ENCODE data around the gene AP2M1.
"Not testable (repeated sequence)": the region's sequence is repeated elsewhere in the genome, so short reads cannot be mapped to it uniquely, and the experiment has no call there.

The AP2M1 gene

DNA sequence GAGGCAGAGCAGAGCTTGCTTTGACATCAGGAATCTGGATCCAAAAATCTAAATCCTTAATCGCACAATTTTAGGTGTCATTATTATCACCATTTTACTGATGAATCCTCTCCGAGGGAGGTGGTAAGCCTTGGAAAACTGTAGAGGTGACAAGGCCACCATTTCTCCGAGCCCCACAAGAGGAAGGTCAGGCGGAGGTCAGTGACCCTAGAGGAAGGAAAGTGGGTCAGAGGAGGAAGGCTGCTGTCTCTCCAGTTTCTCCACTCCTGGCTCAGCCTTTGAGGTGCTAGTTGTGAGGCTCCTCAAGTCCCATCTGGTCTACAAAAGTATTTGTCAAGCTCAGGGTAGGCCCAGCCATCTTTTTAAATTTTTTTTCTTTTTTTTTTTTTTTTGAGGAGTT is 16.3 kb upstream of the AP2M1 start:
- no peak for DNase-seq

DNA sequence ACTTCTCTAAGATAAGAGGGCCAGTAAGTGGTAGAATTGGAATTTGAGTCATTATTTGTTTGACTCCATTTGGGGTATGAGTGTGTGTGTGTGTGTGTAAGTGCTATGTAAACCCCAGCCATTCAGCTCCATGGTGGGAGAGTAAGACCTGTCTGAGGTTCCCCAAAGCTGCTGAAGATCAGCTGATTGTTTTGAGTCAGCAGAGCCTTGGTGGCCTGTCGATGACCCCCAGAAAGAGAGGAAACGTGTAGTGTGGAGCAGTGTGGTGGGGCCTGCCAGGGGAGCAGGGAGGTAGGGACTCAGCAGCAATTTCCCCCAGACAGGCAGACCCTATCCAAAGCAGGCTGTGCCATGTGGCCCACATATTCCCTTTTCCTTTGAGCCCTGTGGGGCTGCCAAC is 14.2 kb upstream of the AP2M1 start:
- DNase-seq = no peak

DNA sequence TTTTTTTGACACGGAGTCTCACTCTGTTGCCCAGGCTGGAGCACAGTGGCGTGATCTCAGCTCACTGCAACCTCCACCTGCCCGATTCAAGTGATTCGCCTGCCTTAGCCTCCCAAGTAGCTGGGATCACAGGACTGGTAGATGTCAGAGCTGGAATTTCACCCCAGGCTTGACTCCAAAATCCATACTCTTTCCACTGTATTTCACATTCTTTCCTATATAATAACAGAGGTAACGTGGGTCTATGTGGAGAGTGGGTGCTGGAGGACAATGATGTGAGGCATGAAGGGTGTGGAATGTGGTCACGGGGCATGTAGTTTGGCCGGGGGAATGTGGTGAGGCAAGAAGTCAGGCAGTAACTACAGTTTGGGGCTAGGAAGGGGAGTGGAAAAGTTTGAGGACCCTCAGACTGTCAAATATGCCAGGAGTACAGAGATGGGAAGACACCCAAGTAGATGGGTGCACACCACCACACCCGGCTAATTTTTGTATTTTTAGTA is 12.0 kb upstream of the AP2M1 start:
- DNase-seq = not testable (repeated sequence)

DNA sequence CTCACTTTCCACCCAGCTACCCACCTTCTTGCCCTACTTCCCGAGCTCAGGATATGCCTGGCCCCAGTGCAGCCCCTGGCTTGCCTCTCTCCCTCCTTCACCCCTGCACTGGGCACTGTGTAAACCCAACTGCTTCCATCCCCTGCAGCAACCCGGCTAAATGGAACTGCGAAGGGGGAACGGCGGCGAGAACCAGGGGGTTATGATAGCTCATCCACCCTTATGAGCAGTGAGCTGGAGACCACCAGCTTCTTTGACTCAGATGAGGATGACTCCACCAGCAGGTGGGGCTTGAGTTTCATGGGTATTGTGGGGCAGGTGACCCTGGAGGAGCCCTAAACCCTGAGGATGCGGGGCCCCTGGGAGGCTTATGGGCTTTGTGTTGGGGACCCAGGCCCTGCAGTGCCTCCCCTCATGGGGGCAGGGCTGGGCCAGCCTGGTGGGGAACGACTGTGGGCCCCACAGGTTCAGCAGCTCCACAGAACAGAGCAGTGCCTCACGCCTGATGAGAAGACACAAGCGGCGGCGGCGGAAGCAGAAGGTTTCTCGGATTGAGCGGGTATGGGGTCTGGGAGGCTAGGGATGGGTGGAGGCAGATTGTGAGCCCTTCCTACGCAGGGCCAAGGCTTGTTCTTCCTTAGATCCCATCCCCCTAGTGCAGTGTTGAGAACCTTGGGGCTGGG is 9.9 kb upstream of the AP2M1 start:
- DNase-seq = no peak

DNA sequence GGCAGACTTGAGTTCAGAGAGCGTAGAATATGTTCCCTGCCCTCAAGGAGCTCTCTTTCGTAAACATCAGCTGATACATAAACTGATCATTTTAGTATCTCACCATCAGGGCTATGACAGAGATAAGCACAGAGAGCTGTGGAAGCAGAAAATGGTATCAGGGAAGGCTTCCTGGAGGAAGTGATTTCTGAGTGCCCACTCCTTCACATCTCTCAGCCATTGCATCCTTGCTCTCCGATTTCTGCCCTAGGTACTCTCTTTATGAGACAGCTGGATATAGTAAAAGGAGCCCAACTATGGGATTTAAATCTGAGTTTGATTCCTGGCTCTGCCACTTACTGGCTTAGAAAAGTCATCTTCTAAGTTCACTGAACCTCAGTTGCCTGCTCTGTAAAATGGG is 9.1 kb upstream of the AP2M1 start:
- DNase-seq = no peak

DNA sequence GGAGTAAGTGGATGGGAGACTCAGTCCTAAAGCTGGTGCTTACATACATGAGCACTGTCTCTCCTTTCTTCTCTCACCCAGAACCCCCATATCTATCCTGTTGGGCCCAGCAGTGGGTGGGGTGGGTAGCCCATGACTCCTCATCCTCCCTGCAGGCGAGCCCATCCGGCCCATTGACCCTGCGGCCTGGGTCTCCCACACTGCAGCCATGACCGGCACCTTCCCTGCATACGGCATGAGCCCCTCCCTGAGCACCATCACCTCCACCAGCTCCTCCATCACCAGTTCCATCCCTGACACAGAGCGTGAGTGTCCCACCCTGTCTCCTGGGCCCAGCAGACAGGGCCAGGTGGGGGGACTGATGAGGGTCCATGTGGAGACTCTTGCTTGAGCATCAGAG is 8.0 kb upstream of the AP2M1 start:
- no peak for DNase-seq

DNA sequence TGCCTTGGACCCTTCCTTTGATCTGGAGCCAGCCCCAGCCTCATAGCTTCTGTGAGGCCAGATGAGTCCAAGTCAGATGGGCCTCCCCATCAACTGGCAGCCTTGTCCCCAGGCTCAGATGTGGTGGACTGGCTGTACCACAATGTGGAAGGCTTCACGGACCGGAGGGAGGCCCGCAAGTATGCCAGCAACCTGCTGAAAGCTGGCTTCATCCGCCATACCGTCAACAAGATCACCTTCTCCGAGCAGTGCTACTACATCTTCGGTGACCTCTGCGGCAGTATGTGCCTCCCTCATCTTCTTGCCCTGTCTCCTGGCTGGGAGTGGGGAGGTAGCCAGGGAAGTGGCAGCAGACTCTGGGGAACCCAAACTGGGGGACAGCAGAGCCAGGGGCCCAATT is 6.9 kb upstream of the AP2M1 start:
- no peak for DNase-seq

DNA sequence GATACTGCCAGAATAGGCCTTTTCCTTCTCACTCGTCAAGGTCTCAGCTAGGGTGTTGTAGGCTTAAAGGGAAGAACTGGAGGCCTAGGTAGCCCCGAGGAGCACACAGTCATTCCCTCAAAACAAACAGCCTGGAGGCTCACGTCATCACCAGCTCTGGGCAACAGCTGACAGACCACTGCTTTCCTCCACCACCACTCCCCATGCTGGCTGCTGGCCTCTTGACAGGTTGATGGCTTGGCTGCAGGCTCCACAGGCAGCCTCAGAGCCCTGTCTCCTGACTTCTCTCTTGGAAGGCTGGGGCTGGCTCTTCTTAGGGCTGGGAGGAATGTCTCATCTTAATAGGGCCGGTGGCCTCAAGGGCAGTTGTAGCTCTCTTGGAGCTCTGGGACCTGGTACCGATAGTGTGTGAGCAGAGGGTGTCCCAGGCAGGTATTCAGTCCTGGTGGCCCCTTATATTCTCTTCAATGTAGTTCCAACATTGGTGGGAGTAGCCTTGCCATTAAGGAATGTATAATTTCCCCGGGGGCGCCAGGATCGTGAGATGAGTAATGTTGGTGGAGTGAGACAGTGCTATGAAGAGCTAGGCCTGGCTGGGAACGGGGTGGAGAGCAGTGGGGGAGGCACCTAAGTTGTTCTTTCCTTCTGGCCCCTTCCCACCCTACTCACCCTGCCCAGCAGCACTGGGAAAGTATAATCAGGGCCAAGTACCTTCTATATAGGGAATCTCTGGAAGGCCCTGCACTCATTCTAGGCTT is 6.1 kb upstream of the AP2M1 start:
- DNase-seq = no peak

DNA sequence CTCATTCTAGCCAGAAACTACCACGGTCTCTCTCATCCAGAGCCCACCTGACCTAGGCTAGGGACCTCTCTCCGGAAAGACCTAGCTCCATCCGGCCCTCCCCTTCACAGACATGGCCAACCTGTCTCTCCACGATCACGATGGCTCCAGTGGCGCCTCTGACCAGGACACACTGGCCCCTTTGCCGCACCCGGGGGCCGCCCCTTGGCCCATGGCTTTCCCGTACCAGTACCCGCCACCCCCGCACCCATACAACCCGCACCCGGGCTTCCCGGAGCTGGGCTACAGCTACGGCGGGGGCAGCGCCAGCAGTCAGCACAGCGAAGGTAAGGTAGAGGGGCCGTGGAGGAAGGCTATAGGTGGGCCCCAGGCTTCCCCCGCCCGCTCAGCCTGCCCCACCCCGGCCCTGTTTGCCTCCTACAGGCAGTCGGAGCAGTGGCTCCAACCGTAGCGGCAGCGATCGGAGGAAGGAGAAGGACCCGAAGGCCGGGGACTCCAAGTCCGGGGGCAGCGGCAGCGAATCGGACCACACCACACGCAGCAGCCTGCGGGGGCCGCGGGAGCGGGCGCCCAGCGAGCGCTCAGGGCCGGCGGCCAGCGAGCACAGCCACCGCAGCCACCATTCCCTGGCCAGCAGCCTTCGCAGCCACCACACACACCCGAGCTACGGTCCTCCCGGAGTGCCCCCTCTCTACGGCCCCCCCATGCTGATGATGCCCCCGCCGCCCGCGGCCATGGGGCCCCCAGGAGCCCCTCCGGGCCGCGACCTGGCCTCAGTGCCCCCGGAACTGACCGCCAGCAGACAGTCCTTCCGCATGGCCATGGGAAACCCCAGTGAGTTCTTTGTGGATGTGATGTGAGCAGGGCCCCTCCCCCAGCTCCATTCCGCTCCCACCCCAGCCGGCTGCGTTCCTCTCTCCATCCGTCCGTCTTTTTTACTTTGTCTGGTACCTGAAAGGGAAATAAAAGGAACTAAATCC is 4.5 kb upstream of the AP2M1 start:
- no peak for DNase-seq

DNA sequence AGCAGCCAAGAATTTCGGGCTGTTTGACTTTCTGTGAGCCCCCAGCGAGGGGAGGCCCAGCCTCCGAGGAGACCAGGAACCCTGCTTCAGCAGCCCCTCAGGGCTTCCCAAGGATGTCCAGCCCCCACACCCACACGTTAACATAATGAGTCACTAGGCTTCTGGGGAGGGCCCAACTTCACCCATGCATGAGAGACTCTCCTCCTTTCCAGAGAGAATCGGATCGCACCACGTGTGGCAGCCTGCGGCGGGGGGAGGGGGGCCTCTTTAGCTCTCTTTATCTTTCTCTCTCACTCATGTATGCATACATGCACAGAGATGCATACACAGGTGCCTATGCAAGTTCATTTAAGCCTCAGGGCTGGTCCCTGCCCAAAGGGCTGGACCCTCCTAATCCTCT is 3.1 kb upstream of the AP2M1 start:
- DNase-seq = no peak

DNA sequence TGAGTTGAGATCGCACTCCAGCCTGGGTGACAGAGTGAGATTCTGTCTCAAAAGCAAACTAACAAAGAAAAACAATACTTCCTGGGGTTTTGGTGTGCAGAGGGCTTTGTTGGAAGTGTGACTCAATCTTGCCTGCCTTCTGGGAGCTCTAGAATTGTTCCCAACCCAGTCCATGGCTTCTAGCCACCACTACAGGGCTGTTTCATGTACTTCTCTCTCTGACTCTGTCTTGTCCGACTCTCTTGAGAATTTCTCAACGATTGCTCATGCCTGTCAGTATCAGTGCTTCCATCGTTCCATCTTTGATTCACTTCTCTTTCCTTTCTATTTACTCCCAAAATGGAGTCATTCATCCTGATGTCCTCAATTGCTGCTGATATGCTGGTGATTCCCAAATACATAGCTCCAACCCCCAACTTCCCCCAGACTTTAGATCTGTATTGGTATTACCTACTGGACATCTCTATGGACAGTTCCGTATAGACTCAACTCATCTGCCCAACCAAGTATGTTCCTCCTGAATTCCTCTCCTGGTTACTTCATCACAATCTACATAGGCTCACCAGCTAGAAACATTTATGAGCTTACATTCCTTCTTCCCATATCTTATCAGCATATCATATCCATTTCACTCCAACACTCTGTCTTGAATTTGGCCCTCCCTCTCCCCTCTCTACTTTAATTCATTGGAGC is 1.8 kb upstream of the AP2M1 start:
- DNase-seq = no peak

DNA sequence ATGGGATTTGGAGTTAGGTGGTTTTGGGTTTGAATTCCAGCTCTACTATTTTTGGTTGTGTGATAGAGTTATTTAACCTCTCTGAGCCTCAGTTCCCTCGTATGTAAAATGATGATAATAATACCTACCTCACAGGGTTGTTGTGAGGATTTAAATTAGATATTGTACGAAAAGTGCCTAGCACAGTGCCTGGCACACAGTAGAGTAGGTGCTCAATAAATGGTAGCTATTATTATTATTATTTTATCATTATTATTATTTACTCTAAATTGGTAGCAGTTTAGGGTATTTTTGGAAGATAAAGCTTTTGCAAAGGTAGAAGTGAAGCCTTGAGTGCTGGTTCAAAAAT is 1.3 kb upstream of the AP2M1 start:
- no peak for DNase-seq

DNA sequence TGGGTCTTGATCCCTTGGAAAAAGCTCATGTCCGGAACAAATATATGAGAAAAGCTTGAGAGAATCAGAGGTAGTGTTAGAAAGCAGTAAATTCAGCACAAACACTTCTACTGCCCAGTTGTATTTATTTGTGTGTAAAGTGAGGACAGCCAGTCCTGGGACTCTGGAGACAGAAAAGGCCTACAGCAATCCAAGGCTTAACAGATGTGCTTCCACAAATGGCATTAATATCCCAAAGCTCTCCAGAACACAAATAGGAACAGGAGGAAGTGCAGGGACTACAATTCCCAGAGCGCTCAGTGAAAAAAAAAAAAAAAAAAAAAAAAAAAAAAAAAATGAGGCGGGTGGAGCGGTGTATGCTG is 390 bp upstream of the AP2M1 start:
- DNase-seq = peak; percentile 51

DNA sequence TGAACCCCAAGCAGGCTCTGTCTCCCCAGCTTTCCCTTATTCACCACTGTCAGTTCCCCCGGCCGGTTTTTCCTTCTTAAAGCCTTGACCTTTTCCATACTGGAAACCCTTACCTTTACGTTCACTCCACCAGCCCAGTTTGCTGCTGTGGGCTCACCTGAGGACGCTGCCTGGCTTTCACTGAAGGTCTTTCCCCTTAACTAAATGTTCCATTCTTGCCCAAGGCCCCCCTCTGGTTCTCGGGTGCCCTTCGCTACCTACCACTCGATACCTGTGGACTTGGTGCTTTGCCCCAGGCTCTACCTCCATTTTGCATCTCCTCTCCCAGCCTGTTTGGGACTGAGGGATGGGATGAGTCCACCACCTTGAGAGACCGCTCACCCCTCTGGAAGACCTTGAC is 851 bp downstream of the AP2M1 start:
- no peak for DNase-seq

DNA sequence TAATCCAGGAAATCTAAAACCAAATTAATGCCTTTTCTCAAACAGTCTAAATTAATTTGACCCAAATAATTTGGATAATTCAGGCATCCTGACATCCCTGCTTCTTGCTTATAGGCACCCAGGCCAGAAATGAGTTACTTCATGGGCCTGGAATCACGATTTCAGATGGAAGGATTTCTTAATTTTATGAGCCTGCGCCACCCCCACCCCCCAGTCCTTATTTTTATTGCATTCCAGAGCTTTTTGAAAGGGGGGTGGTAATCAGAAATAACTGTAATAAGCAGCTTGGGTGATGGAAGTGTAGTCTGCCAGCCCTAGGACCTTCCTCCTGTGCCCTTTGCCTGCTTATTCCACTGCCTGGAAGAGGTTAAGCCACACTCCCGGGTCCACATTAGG is 1.3 kb downstream of the AP2M1 start:
- no peak for DNase-seq

DNA sequence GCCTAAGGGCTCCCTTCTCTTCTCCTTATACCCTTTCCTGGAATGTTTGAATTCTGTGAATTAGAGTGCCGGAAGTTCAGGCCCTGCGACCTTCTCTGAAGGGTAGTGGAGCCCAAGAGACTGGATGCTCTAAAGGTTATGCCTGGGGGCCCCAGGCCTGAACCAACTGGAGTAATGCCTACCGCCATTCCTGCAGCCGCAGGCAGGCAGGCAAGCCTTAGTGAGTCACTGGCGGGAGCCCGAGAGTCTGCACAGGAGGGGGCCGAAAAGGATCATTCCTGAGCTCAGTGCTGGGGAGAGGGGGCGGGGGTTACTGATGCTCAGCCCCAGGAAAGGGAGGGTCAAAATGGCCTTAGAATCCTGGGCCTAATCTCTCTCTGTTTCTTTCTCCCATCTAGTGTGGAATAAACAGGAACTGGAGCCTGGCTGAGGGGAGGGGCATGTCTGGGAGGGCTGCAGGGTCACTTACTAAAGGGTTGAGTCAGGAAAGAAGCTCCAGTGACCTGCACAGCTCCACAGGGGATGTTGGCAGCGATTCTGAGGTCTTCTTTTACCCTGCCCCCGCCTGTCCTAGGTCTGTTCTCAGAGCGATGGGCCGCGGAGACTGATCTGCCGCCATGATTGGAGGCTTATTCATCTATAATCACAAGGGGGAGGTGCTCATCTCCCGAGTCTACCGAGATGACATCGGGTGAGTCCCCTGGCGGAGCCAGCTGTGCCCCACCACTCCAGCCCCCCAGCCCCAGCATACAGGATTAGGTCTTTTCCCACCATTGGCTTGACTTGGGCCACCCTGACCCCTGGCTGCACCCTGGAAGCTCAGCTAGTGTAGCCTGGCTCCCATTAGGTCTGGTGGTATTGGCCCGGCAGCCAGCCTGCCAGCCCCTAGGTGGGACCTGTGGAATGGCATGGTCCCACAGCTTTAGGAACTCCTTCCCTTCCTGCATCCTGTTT is 2.0 kb downstream of the AP2M1 start:
- peak; percentile 62 for DNase-seq

DNA sequence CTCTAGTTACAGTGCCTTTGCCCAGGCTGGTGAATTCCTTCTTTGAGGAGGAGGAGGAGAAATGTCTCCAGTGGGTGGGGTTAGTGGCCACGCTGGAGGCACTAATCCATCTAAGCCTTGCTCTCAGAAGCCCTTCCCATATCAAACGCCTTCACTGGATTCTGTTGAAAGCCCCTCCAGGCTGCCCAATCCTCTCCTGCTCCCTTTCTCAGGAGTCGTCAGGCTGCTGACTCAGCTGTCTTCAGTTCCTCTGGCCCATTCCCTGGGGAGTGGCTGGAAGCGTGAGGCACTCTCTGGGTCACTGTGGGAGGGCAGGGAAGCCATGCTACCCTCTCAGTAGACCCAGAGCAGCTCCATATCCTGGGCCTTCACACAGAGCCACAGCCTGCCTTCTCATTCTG is 2.7 kb downstream of the AP2M1 start:
- DNase-seq = no peak

DNA sequence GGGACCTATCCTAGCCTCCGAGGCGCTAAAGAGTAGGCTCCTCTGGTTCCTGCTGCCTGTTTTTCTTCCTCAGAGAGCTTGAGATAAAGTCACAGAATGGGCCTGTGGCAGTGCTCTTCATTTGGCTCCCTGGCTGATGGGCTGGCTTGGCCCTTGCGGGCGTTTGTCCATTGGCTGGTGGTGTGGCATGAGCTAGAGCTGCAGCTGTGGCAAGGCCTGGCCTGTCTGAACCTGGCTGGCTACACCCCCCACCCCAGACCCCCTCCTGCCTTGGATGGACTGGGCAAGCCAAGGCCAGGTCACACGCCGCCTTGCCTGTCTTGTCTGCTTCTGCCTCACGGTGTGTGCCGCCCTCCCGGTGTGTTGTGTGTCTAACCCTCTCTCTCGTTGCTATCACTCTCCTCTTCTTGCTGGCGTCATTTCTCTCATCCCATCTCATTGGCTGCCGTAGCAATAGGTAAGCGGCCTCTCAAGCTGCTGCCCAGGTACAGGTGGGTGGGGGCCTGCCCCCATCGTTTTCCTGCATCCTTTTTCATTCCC is 3.2 kb downstream of the AP2M1 start:
- no peak for DNase-seq

DNA sequence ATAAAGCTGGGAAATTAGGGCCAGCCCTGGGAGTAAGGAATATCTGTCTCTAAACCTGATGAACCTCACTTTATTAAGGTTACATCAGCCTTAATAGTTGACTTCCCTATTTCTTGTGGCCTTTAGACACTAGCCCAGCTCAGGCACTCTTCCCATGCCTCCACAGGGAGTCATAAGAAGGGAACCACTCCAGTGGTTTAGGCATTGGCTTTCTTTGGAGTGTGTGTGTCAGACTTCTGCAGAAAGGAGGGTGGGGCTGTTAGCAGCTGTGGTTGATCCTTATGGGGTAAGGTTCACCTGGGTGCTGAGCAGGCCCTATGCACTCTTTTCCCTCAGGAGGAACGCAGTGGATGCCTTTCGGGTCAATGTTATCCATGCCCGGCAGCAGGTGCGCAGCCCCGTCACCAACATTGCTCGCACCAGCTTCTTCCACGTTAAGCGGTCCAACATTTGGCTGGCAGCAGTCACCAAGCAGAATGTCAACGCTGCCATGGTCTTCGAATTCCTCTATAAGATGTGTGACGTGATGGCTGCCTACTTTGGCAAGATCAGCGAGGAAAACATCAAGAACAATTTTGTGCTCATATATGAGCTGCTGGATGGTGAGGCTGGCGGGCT is 4.0 kb downstream of the AP2M1 start:
- DNase-seq = no peak

DNA sequence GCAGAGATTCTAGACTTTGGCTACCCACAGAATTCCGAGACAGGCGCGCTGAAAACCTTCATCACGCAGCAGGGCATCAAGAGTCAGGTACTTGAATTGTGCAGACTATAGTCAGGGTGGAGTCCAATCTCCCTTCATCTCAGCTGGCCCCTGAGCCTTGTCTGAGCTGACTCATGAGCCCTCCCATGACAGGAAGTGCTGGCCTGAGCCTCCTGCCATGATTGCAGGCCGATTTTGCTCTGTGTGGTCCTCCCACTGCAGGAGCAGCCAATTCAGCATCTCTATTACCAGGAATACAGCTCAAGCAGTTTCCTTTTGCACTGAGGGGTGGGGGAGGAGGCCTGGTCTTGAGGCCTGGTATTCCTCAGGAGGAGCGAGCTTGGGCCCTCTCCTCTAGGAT is 5.5 kb downstream of the AP2M1 start:
- DNase-seq = no peak

DNA sequence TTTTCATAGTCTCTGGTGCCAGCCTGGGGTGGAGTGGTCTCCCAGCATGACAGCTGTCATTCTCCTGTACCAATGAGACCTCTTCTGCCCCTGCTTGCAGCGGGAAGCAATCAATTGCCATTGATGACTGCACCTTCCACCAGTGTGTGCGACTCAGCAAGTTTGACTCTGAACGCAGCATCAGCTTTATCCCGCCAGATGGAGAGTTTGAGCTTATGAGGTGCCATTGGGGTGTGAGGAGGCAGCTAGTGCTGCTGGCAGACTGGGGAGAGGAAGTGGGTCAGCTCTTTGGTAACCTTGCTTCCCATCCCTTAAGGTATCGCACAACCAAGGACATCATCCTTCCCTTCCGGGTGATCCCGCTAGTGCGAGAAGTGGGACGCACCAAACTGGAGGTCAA is 6.9 kb downstream of the AP2M1 start:
- no peak for DNase-seq

Measured in right forelimb (tissue), 1 donor.